Activated T-cell treated with anti-CD3 and anti-CD28 coated beads for 48 hours (primary cell): Measurements from ENCODE around the gene SVBP.

Experiments
- DNase-seq: peaks from one replicate; pipeline ENCODE4 v3.0.0-alpha.2; 2020; ENCODE audit warnings: low read depth

SVBP gene

GRCh38 chr1:42765269-42765668, 51.9 kb downstream of the SVBP start:
- DNase-seq, result no peak

DNA sequence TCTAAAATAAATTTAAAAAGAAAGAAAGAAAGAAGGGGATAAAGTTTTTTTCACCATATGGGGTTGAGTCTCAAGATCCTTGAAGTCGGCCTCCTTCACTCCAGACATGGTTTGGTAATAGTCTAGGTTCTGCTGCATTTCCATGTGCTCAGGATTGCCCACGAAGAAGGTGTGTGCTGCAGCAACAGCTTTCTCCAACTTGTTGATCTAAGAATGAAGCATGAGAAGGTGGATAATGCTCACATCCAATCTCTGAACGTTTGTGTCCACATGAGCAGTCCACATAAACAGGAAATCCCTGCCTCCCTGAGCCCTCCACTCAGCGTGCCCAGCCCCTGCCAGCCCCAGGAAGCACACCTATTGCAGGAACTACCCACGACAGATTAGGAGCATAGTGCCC, 54.9 kb downstream of the SVBP start:
- DNase-seq, result no peak

DNA sequence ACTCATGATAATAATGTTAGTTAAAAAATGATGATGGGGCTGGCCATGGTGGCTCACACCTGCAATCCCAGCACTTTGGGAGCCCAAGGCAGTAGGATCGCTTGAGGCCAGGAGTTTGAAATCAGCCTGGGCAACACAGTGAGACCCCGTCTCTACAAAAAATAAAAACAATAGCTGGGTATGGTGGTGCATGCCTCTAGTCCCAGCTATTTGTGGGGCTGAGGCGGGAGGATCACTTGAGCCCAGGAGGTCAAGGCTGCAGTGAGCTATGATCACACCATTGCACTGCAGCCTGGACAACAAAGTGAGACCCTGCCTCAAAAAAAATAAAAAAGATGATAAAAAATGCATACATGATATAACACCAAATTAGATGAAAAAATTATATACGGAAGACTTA, 55.6 kb downstream of the SVBP start:
- DNase-seq, result no peak

GRCh38 chr1:42759114-42759513, 58.1 kb downstream of the SVBP start:
- no peak for DNase-seq

GRCh38 chr1:42758641-42759040, 58.6 kb downstream of the SVBP start:
- DNase-seq, result no peak

- DNase-seq, result no peak
These were observed 59.3 kb downstream of the SVBP start for GRCh38 chr1:42757892-42758275.
